Stimulated activated CD4-positive, alpha-beta T cell treated with anti-CD3 and anti-CD28 coated beads, TNF-alpha, amount 100 ng/mL, for 1 hour (primary cell): ENCODE data around the gene CRYL1.

Experiments
- DNase-seq, 3 donors: peaks; one replicate each; pipeline ENCODE4 v3.0.0-alpha.2; 2020; ENCODE audit warnings: low read depth in 3 of 3, low spot score in 1 of 3

CRYL1 gene

GRCh38 chr13:20428666-20429644, 96.7 kb downstream of the CRYL1 start:
- DNase-seq, result no peak

- no peak for DNase-seq
Measured at GRCh38 chr13:20426766-20427448, 98.8 kb downstream of the CRYL1 start.

- DNase-seq, result no peak
Measured at GRCh38 chr13:20425819-20426219, 99.8 kb downstream of the CRYL1 start.

- DNase-seq, result no peak
Measured at GRCh38 chr13:20424949-20425348, 100.7 kb downstream of the CRYL1 start.

- no peak for DNase-seq
Measured at GRCh38 chr13:20424559-20424852, 101.2 kb downstream of the CRYL1 start.

GRCh38 chr13:20422362-20422761, 103.3 kb downstream of the CRYL1 start:
- no peak for DNase-seq

GRCh38 chr13:20420938-20421337, 104.7 kb downstream of the CRYL1 start:
- no peak for DNase-seq

- DNase-seq, result no peak
Measured at GRCh38 chr13:20418953-20419352, 106.7 kb downstream of the CRYL1 start.

- no peak for DNase-seq
Measured at GRCh38 chr13:20416223-20416745, 109.4 kb downstream of the CRYL1 start.

GRCh38 chr13:20415694-20416107, 110.0 kb downstream of the CRYL1 start:
- no peak for DNase-seq

GRCh38 chr13:20415306-20415679, 110.4 kb downstream of the CRYL1 start:
- no peak for DNase-seq

GRCh38 chr13:20414546-20415305, 110.9 kb downstream of the CRYL1 start:
- DNase-seq, result no peak

- DNase-seq, result no peak
Measured at GRCh38 chr13:20412691-20413355, 112.8 kb downstream of the CRYL1 start.

GRCh38 chr13:20411638-20412342, 113.9 kb downstream of the CRYL1 start:
- DNase-seq, result no peak

GRCh38 chr13:20410726-20411125, 114.9 kb downstream of the CRYL1 start:
- DNase-seq, result no peak

GRCh38 chr13:20408181-20408580, 117.5 kb downstream of the CRYL1 start:
- no peak for DNase-seq

- no peak for DNase-seq
Measured at GRCh38 chr13:20407759-20408158, 117.9 kb downstream of the CRYL1 start.

- DNase-seq, result no peak
Measured at GRCh38 chr13:20405691-20406090, 120.0 kb downstream of the CRYL1 start.

- no peak for DNase-seq
Measured at GRCh38 chr13:20404488-20405222, 121.0 kb downstream of the CRYL1 start.

GRCh38 chr13:20403826-20404225, 121.8 kb downstream of the CRYL1 start:
- DNase-seq, result no peak
